GM20000 (cell line): ENCODE measurements around the gene MICU2.

ENCODE experiments used
- DNase-seq: peaks from one replicate; pipeline ENCODE4 v3.0.0; 2012; ENCODE audit warnings: low spot score
- CTCF ChIP-seq: IDR thresholded peaks from 2 replicates; pipeline ENCODE4 v1.5.1; 2012; ENCODE audit warnings: mild to moderate bottlenecking, control low read depth; ENCODE audit errors: extremely low read depth, missing control alignments

Gene MICU2

GRCh38 chr13:21522130-21522529 is 81.8 kb downstream of the MICU2 start:
- no peak for DNase-seq
- no peak for TF ChIP-seq CTCF

DNA sequence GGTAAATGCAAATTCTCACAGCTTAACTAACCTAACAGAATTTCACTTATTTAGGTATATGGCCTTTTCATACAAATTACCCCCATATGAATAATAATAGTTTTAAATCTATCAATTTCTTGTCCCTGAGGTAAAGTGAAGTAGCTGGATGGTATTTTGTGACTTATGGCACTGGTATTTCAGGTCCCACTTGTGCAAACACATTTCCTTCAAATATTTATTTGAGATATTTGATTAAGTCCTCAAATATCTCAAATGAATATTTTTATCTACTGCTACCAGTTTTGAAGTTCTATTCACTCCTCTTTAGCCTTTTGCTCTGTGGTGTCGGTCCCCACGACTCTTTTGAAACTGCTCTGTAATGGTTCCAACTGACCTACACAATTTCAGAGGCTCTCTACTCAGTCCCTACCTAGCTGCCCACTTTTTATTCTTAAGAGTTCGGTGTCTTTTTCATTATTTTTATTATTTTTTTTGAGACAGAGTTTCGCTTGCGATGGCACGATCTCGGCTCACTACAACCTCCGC is 85.3 kb downstream of the MICU2 start:
- no peak for TF ChIP-seq CTCF
- no peak for DNase-seq

DNA sequence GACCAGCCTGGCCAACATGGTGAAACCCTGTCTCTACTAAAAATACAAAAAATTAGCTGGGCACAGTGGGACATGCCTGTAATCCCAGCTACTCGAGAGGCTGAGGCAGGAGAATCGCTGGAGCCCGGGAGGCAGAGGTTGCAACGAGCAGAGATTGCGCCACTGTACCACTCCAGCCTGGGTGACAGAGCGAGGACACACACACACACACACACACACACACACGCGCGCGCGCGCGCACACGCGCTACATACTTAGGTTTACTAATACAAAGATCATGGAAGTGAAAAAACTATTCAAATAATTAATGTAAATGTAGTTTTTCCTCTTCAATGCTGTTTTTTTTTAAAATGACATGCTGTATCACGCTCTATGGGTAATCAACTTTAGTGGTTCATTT is 86.4 kb downstream of the MICU2 start:
- no peak for TF ChIP-seq CTCF
- DNase-seq: no peak

- DNase-seq: no peak
- TF ChIP-seq CTCF: no peak
Observed at GRCh38 chr13:21516805-21517204, 87.2 kb downstream of the MICU2 start.

DNA sequence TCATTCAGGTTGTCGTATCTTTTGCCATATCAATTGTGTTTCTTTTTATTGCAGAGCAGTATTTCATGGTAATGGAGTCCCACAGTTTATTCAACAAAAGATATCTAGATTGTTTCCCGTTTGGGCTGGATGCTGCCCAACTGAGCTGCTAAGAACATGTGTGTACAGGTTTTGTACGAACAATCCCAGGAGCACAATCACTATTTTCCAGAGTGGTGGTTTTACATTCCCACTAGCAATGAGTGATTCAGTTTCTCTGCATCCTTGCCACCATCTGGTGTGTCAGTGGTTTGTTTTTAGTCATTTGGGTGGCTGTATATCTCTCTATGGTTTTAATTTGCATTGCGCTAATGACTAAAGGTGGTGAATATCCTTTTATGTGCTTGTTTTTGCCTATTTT is 92.1 kb downstream of the MICU2 start:
- no peak for TF ChIP-seq CTCF
- no peak for DNase-seq

DNA sequence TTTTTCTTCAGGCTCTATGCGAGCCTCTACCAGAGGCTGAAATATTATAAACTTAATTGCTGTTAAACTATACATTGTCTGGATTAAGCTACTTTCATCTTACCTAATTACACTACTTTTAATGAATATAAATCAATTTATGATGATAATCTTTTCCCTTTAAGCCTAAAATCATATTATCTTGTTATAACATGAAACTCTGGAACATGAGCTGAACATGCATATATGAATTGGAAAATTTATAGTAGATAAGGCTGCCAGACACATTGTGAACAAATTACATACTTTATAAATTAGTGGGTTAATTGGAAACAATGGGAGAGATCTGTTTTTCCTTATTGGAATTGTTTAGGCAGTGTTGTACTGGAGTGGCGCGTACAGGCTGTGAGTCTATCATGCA is 99.6 kb downstream of the MICU2 start:
- TF ChIP-seq CTCF: no peak
- DNase-seq: no peak

DNA sequence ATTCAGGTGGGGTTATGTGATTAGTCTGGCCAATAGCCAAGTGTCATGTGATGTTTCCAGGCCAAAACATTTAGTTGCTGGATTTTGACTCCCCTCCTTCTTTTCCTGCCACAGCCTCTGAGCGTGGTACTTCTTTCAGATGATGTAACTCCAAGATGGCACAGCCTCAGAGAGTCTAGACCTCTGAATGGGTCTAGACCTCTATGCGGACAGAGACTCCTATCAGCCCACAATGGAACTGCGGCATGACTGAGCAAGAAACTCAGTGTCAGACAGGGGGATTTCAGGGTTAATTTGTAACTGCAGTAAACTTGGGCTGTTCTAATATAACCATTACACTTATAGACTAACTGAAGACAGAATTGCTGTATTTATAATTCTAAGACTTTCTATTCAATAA is 102.3 kb downstream of the MICU2 start:
- TF ChIP-seq CTCF: peak; percentile 4
- no peak for DNase-seq
